ENCODE results near the gene NHSL2. TPM values are rescaled to one million over a fixed set of nuclear protein-coding genes. Genes with fewer than 3 reads are reported as not detected.
"Not testable (repeated sequence)": the region's sequence is repeated elsewhere in the genome, so short reads cannot be mapped to it uniquely, and the experiment has no call there.

Gene NHSL2
- total RNA-seq, 1 experiment from 2014 or later: 0.29 TPM

DNA sequence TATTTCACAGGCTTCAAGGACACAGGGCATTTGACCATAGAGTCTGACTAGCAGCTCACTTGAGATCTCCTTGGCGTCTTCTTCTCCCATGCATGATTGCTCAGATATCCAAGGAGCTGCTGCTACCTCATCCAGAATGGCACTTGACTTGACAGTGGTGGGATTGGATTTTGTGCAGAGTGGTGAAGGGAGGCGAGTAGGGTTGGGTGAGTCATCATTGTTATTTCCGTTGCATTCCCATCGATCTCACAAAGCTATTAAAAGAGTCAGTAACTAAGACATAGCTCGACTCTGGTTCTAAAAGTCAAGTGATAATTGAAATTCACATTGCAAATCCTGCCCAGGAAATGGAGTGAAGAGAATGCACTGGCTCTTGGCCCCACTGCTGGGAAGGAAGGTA is 27.7 kb downstream of the NHSL2 start:
- Histone ChIP-seq H3K4me1 (replicated peaks) (no peaks in the 10 kb centered on the region), H3K27ac (no peak overlapping the region), H3K4me3 (no peak overlapping the region), H3K9me3 (replicated peaks) (no peaks in the 10 kb centered on the region), H3K36me3 (no peaks in the 10 kb centered on the region), H3K27me3 (replicated peaks) (no peaks in the 10 kb centered on the region)
- no peak for DNase-seq (ENCODE audit: low read depth in 1 of 2, low spot score in 2 of 2)

GRCh38 chrX:71941145-71941544 is 30.5 kb downstream of the NHSL2 start:
- no peak for DNase-seq (ENCODE audit: low read depth in 1 of 2, low spot score in 2 of 2)
- no peak overlapping the region for H3K4me3 ChIP-seq
- no peaks in the 10 kb centered on the region for H3K4me1 ChIP-seq (replicated peaks)
- H3K27me3 ChIP-seq (replicated peaks): no peaks in the 10 kb centered on the region
- no peak overlapping the region for H3K27ac ChIP-seq
- no peaks in the 10 kb centered on the region for H3K9me3 ChIP-seq (replicated peaks)
- H3K36me3 ChIP-seq: no peaks in the 10 kb centered on the region

GRCh38 chrX:71941776-71942175 is 31.1 kb downstream of the NHSL2 start:
- H3K9me3 ChIP-seq (replicated peaks): no peaks in the 10 kb centered on the region
- H3K4me3 ChIP-seq: no peak overlapping the region
- no peaks in the 10 kb centered on the region for H3K36me3 ChIP-seq
- no peak overlapping the region for H3K27ac ChIP-seq
- H3K4me1 ChIP-seq (replicated peaks): no peaks in the 10 kb centered on the region
- no peak for DNase-seq (ENCODE audit: low read depth in 1 of 2, low spot score in 2 of 2)
- no peaks in the 10 kb centered on the region for H3K27me3 ChIP-seq (replicated peaks)

DNA sequence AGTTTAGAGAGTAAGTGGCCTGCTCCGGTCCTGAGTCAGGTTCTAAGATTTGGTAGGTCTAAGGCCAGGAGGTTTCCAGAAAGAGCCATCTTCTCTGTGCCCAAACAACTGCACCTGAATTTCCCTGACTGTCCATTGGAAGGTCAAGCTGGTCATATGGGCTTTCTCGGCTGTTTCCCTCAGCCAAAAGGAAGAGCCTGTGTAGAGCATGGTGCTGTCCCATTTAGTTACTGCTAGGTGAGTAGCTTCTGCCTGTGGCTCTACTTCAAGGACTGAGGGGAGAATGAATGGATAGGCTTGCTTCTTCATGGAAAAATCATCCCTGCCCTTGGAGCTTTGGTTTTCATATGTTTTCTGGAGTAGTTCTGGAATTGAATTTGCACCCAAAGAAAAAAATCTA is 33.7 kb downstream of the NHSL2 start:
- Histone ChIP-seq H3K4me3 (no peak overlapping the region), H3K4me1 (replicated peaks) (no peaks in the 10 kb centered on the region), H3K27ac (no peak overlapping the region), H3K36me3 (no peaks in the 10 kb centered on the region), H3K27me3 (replicated peaks) (no peaks in the 10 kb centered on the region), H3K9me3 (replicated peaks) (no peaks in the 10 kb centered on the region)
- no peak for DNase-seq (ENCODE audit: low read depth in 1 of 2, low spot score in 2 of 2)

GRCh38 chrX:71945237-71945805 is 34.7 kb downstream of the NHSL2 start:
- Histone ChIP-seq H3K9me3 (replicated peaks) (no peaks in the 10 kb centered on the region), H3K27me3 (replicated peaks) (no peaks in the 10 kb centered on the region), H3K4me1 (replicated peaks) (no peaks in the 10 kb centered on the region), H3K36me3 (no peaks in the 10 kb centered on the region), H3K27ac (no peak overlapping the region), H3K4me3 (no peak overlapping the region)
- DNase-seq (ENCODE audit: low read depth in 1 of 2, low spot score in 2 of 2): no peak

DNA sequence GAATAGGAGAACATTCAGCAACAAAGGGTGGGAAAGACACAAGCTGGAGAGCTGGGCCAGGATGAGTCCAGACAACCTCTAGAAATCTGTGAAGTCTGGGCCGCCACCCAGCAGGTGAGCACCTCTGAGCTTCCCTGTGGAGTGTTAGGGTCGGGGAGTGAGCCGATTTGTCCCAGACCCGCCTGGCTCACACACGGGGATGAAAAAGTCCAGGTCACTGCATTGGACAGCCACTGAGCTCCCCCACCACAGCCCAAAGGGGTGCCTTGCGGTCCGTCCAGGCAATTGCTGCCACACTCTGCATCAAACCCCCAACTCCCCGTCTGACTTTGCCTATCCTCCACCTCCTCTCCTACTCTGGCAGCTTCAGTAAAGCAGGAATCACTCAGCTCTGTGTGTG is 38.7 kb downstream of the NHSL2 start:
- H3K36me3 ChIP-seq: no peaks in the 10 kb centered on the region
- no peaks in the 10 kb centered on the region for H3K27me3 ChIP-seq (replicated peaks)
- no peaks in the 10 kb centered on the region for H3K9me3 ChIP-seq (replicated peaks)
- no peak for DNase-seq (ENCODE audit: low read depth in 1 of 2, low spot score in 2 of 2)
- no peak overlapping the region for H3K4me3 ChIP-seq
- H3K27ac ChIP-seq: no peak overlapping the region
- H3K4me1 ChIP-seq (replicated peaks): no peaks in the 10 kb centered on the region

DNA sequence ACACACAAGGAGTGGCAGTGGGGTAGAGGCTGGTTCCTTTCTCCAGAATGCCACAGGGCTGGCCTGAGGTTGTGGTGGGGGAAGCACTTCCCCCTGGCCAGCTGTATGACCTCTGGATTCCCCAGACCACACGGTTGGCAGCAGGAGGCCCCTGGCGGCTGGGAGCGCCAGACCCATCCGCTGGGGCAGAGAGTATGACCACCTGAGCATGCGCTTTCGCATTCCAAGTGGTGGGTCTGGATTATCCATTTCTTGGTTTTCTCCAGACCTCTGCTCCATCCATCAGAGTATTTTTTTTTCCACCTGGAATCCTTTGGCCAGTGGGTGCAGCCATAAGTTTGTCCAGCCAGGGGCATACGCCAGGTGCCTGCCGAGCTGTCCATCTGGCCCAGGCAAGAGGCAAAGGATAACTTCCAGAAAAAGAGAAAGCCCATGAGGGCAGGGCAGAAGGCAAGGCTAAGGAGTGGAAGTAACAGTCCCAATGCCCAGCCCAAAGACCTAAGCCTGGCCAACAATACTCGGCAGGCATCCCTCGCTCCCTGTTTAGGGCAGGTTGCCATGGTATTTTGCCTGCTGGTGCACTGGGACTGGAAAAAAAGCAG is 39.3 kb downstream of the NHSL2 start:
- no peak for DNase-seq (ENCODE audit: low read depth in 1 of 2, low spot score in 2 of 2)
- Histone ChIP-seq H3K4me3 (no peak overlapping the region), H3K27me3 (replicated peaks) (no peaks in the 10 kb centered on the region)

DNA sequence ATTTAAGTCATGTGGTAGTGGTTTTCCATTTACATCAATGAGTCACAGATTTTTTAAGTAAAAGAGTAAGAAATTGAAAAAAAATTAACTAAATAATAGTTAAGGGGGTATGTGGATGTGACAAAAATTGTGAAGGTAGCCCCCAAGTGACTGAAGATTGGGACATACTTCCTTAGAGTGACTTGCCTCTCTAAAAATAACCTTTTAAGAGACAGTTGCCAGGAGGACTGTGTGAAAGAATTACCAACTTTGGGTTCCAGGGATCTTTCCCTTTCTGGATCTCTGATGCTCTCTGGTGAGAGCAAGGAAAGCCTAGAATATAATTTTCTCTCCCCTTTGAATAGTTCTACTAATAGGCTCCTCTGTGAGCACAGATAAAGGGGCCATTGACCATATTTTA is 42.7 kb downstream of the NHSL2 start:
- Histone ChIP-seq H3K27me3 (replicated peaks) (no peaks in the 10 kb centered on the region), H3K27ac (no peak overlapping the region), H3K4me1 (replicated peaks) (peaks cover 9% of the 10 kb centered on the region), H3K36me3 (no peaks in the 10 kb centered on the region), H3K4me3 (no peak overlapping the region), H3K9me3 (replicated peaks) (no peaks in the 10 kb centered on the region)
- DNase-seq (ENCODE audit: low read depth in 1 of 2, low spot score in 2 of 2): no peak

More for the DNA sequence above, 39.3 kb downstream of the NHSL2 start:
- Histone ChIP-seq H3K36me3 (no peaks in the 10 kb centered on the region), H3K9me3 (replicated peaks) (no peaks in the 10 kb centered on the region), H3K27ac (no peak overlapping the region), H3K4me1 (replicated peaks) (no peaks in the 10 kb centered on the region)

GRCh38 chrX:71953946-71954345 is 43.3 kb downstream of the NHSL2 start:
- H3K4me1 ChIP-seq (replicated peaks): peaks cover 10% of the 10 kb centered on the region
- no peaks in the 10 kb centered on the region for H3K27me3 ChIP-seq (replicated peaks)
- H3K27ac ChIP-seq: no peak overlapping the region
- no peaks in the 10 kb centered on the region for H3K36me3 ChIP-seq
- no peak for DNase-seq (ENCODE audit: low read depth in 1 of 2, low spot score in 2 of 2)
- no peaks in the 10 kb centered on the region for H3K9me3 ChIP-seq (replicated peaks)
- no peak overlapping the region for H3K4me3 ChIP-seq

DNA sequence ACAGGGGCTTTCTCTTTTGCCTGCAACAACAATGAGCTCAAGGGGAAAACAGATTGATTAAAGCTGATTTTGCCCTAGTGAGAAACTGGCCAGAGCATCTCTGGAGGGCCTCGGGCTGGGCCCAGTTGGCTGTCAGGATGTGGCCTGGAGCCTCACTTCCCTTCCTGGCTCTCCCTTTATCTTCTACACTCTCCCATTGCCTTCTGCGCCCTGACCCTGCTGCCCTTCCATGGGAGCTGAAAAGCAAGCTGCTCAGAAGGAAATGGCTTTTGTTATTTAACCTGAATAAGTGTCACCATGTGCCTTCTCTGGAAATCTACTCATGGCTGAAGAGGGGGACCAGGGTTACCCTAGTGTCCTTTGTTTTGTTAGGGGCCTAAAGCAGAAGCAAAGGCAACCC is 43.8 kb downstream of the NHSL2 start:
- Histone ChIP-seq H3K36me3 (no peaks in the 10 kb centered on the region), H3K4me3 (no peak overlapping the region), H3K9me3 (replicated peaks) (no peaks in the 10 kb centered on the region), H3K27ac (no peak overlapping the region), H3K4me1 (replicated peaks) (peaks cover 10% of the 10 kb centered on the region), H3K27me3 (replicated peaks) (no peaks in the 10 kb centered on the region)
- no peak for DNase-seq (ENCODE audit: low read depth in 1 of 2, low spot score in 2 of 2)

DNA sequence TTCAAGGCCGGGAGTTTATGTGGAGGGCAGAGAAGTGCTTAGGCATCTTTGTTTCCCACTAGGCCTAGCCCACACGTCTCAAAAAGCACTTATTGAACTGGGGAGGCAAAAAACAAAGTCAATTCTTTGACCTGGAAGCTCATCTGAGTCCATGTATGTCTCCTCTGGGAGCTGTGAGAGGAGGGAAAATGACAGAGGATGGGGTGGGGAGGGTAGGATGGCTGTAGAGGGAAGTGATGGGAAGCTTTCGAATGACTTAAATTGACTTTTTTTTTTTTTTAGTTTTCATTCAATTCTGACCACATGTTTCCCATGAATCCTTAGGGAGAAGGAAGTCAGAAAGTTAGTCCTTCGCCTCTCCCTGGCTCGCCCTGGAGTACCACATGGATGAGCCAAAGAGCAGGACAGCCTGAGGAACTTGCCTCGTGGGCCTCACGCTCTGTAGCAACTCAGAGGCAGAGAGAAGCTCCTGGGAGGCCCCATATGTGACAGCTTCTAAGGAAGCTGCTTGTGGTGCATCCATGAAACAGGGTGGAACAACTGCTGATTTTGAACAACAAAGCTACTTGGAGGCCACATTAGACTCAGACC is 45.0 kb downstream of the NHSL2 start:
- Histone ChIP-seq H3K27ac (no peak overlapping the region), H3K27me3 (replicated peaks) (no peaks in the 10 kb centered on the region), H3K36me3 (no peaks in the 10 kb centered on the region), H3K9me3 (replicated peaks) (no peaks in the 10 kb centered on the region), H3K4me3 (no peak overlapping the region), H3K4me1 (replicated peaks) (peaks cover 10% of the 10 kb centered on the region)
- no peak for DNase-seq (ENCODE audit: low read depth in 1 of 2, low spot score in 2 of 2)

DNA sequence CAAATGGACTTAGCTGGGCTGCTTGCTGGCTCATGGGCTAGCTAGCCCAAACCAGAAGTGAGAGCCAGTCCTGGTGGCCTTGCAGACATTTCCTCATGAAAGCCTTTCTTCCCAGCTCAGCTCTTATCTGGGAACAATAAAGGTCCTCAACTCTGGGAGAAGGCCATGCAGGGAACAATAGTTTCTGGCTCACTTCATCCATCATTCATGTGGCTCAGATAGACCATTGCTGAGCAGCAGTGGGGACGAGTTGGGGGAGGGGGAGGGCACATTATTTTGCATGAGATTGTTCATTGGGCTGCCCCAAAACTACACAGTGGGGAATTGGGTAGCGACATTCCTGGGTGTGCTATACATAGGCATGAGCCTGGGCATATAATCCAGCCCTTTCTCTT is 47.6 kb downstream of the NHSL2 start:
- H3K36me3 ChIP-seq: no peaks in the 10 kb centered on the region

DNA sequence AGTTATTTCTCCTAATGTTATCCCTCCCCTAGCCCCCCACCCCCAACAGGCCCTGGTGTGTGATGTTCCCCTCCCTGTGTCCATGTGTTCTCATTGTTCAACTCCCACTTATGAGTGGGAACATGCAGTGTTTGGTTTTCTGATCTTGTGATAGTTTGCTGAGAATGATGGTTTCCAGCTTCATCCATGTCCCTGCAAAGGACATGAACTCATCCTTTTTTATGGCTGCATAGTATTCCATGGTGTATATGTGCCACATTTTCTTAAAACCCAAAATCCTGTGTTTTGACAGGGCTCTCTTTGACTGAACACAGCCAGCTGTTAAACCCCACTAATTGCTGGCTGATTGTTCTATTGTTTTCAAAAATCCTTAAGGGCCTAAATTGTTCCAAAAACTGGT is 53.5 kb downstream of the NHSL2 start:
- H3K9me3 ChIP-seq (replicated peaks); DNase-seq (ENCODE audit: low read depth in 1 of 2, low spot score in 2 of 2); H3K4me3 ChIP-seq; H3K36me3 ChIP-seq; H3K4me1 ChIP-seq (replicated peaks); H3K27me3 ChIP-seq (replicated peaks); H3K27ac ChIP-seq: not testable (repeated sequence)

More for the DNA sequence above, 47.6 kb downstream of the NHSL2 start:
- no peaks in the 10 kb centered on the region for H3K27me3 ChIP-seq (replicated peaks)
- no peak overlapping the region for H3K27ac ChIP-seq
- H3K9me3 ChIP-seq (replicated peaks): no peaks in the 10 kb centered on the region
- H3K4me3 ChIP-seq: no peak overlapping the region
- no peak for DNase-seq (ENCODE audit: low read depth in 1 of 2, low spot score in 2 of 2)
- H3K4me1 ChIP-seq (replicated peaks): peaks cover 10% of the 10 kb centered on the region

DNA sequence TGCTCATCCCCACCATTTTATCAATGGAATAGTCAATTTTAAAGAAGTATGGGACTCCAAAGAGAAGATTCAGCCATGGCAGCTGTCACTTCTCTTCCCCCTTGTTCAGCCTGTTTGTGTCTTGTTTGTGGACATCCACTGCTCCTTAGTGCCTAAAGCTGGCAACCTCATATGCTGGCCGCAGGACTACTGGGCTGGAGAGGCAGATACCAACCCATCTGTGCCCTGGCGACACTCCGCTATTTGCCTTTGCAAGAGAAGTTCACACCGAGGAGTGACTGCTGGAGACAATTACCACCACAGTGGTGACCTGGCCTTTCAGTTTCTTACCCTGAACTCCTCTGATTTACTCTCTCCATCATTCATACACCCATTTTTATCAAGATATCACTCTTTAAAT is 64.3 kb downstream of the NHSL2 start:
- Histone ChIP-seq H3K9me3 (replicated peaks) (no peaks in the 10 kb centered on the region), H3K4me3 (no peak overlapping the region), H3K4me1 (replicated peaks) (no peaks in the 10 kb centered on the region), H3K36me3 (no peaks in the 10 kb centered on the region), H3K27me3 (replicated peaks) (no peaks in the 10 kb centered on the region), H3K27ac (no peak overlapping the region)
- no peak for DNase-seq (ENCODE audit: low read depth in 1 of 2, low spot score in 2 of 2)

GRCh38 chrX:71976753-71977152 is 66.1 kb downstream of the NHSL2 start:
- no peaks in the 10 kb centered on the region for H3K9me3 ChIP-seq (replicated peaks)
- no peaks in the 10 kb centered on the region for H3K4me1 ChIP-seq (replicated peaks)
- H3K27ac ChIP-seq: no peak overlapping the region
- no peak overlapping the region for H3K4me3 ChIP-seq
- no peaks in the 10 kb centered on the region for H3K36me3 ChIP-seq
- H3K27me3 ChIP-seq (replicated peaks): no peaks in the 10 kb centered on the region
- no peak for DNase-seq (ENCODE audit: low read depth in 1 of 2, low spot score in 2 of 2)

All from SJSA1 (cell line).